HepG2 (cell line): Measurements from ENCODE around the gene PGPEP1. TPM values are rescaled to one million over a fixed set of nuclear protein-coding genes. Genes with fewer than 3 reads are reported as not detected.

Source experiments
- CEBPB ChIP-seq: IDR thresholded peaks from 2 replicates; pipeline ENCODE4 v1.6.1; 2011; ENCODE audit warnings: low read depth, low read length, improper control_type of control experiment, borderline replicate concordance
- CENPX ChIP-seq: sonication (generic); formaldehyde crosslinking; IDR thresholded peaks from 2 replicates; pipeline ENCODE4 v1.9.0; 2021; ENCODE audit warnings: mild to moderate bottlenecking, missing genetic modification reagents, moderate library complexity
- CERS6 ChIP-seq: sonication (generic); formaldehyde crosslinking; IDR thresholded peaks from 2 replicates; pipeline ENCODE4 v1.5.0; 2020; ENCODE audit warnings: missing genetic modification reagents
- HDAC2 ChIP-seq: sonication (generic); formaldehyde crosslinking; IDR thresholded peaks from 2 replicates; pipeline ENCODE4 v1.4.0; 2020; ENCODE audit warnings: missing genetic modification reagents
- KDM1A ChIP-seq: IDR thresholded peaks from 2 replicates; pipeline ENCODE4 v1.6.1; 2016; ENCODE audit warnings: missing compliant biosample characterization
- KDM5B ChIP-seq: sonication (generic); formaldehyde crosslinking; IDR thresholded peaks from 2 replicates; pipeline ENCODE4 v1.4.0; 2020; ENCODE audit warnings: missing genetic modification reagents, mild to moderate bottlenecking, borderline replicate concordance
- MAFK ChIP-seq, 2 experiments: IDR thresholded peaks in 1 of 2; conservative IDR thresholded peaks in 1 of 2; 2 replicates each; pipeline ENCODE4 v1.6.1; 2011; ENCODE audit warnings: improper control_type of control experiment in 2 of 2, low read length in 2 of 2
- MYNN ChIP-seq: sonication (generic); formaldehyde crosslinking; IDR thresholded peaks from 2 replicates; pipeline ENCODE4 v1.4.0; 2020; ENCODE audit warnings: mild to moderate bottlenecking, low read depth, missing genetic modification reagents
- NONO ChIP-seq, 2 experiments: fragments of 450-650 bp in 1 of 2; sonication (generic) in 1 of 2; formaldehyde crosslinking in 1 of 2; IDR thresholded peaks in 1 of 2; conservative IDR thresholded peaks in 1 of 2; 2 replicates each; pipeline versions ENCODE4 v1.6.1 to v1.8.0; 2017 to 2022; ENCODE audit warnings: mild to moderate bottlenecking in 1 of 2, missing genetic modification reagents in 1 of 2, moderate library complexity in 1 of 2
- NR0B2 ChIP-seq: sonication (generic); formaldehyde crosslinking; IDR thresholded peaks from 2 replicates; pipeline ENCODE4 v1.4.0; 2020; ENCODE audit warnings: mild to moderate bottlenecking, missing genetic modification reagents
- PCBP1 ChIP-seq: fragments of 200-400 bp; formaldehyde crosslinking; IDR thresholded peaks from 2 replicates; pipeline ENCODE4 v1.6.1; 2017; ENCODE audit warnings: mild to moderate bottlenecking, low read depth, low read length, borderline replicate concordance
- RFXANK ChIP-seq: IDR thresholded peaks from 2 replicates; pipeline ENCODE4 v1.6.1; 2016
- TAF15 ChIP-seq: fragments of 200-400 bp; formaldehyde crosslinking; IDR thresholded peaks from one replicate; pipeline ENCODE4 v1.6.1; 2018; ENCODE audit warnings: mild to moderate bottlenecking, low read depth, low read length; ENCODE audit not compliant: poor library complexity, severe bottlenecking
- TOPORS ChIP-seq: sonication (generic); formaldehyde crosslinking; IDR thresholded peaks from 2 replicates; pipeline ENCODE4 v1.8.0; 2023; ENCODE audit warnings: mild to moderate bottlenecking, missing genetic modification reagents
- ZBTB1 ChIP-seq: sonication (generic); formaldehyde crosslinking; IDR thresholded peaks from 2 replicates; pipeline ENCODE4 v1.4.0; 2020; ENCODE audit warnings: missing genetic modification reagents, borderline replicate concordance
- ZBTB42 ChIP-seq: sonication (generic); formaldehyde crosslinking; IDR thresholded peaks from 2 replicates; pipeline ENCODE4 v1.5.0; 2020; ENCODE audit warnings: mild to moderate bottlenecking, missing genetic modification reagents
- ZC3H4 ChIP-seq: sonication (generic); formaldehyde crosslinking; IDR thresholded peaks from 2 replicates; pipeline ENCODE4 v1.4.0; 2020; ENCODE audit warnings: missing genetic modification reagents, borderline replicate concordance
- ZFY ChIP-seq: sonication (generic); formaldehyde crosslinking; IDR thresholded peaks from 2 replicates; pipeline ENCODE4 v1.4.0; 2020; ENCODE audit warnings: missing genetic modification reagents
- ZMYM3 ChIP-seq: sonication (generic); formaldehyde crosslinking; IDR thresholded peaks from 2 replicates; pipeline ENCODE4 v1.5.1; 2020; ENCODE audit warnings: mild to moderate bottlenecking, missing genetic modification reagents
- ZNF350 ChIP-seq: sonication (generic); formaldehyde crosslinking; IDR thresholded peaks from 2 replicates; pipeline ENCODE4 v1.4.0; 2020; ENCODE audit warnings: mild to moderate bottlenecking, low read depth, missing genetic modification reagents, borderline replicate concordance
- ZNF484 ChIP-seq: sonication (generic); formaldehyde crosslinking; IDR thresholded peaks from 2 replicates; pipeline ENCODE4 v1.5.1; 2020; ENCODE audit warnings: mild to moderate bottlenecking, low read depth, missing genetic modification reagents, borderline replicate concordance
- ZNF567 ChIP-seq: sonication (generic); formaldehyde crosslinking; IDR thresholded peaks from 2 replicates; pipeline ENCODE4 v1.8.1; 2023; ENCODE audit warnings: mild to moderate bottlenecking, missing genetic modification reagents, borderline replicate concordance
- ZNF766 ChIP-seq: sonication (generic); formaldehyde crosslinking; IDR thresholded peaks from 2 replicates; pipeline ENCODE4 v1.5.0; 2020; ENCODE audit warnings: missing genetic modification reagents, borderline replicate concordance
- ZNF768 ChIP-seq: sonication (generic); formaldehyde crosslinking; IDR thresholded peaks from 2 replicates; pipeline ENCODE4 v1.4.0; 2020; ENCODE audit warnings: missing genetic modification reagents
- ZNF850 ChIP-seq: sonication (generic); formaldehyde crosslinking; conservative IDR thresholded peaks from 2 replicates; pipeline ENCODE4 v1.9.0; 2021; ENCODE audit warnings: mild to moderate bottlenecking, missing genetic modification reagents
- polyA plus RNA-seq, 8 experiments: library from polyadenylated mRNA; depleted of rRNA in 3 of 8; stranded (reverse) in 7 of 8; unstranded in 1 of 8; fragments of >200 nt; fragmentation: Illumina TruSeq in 4 of 8; extraction: Trizol in 4 of 8; gene quantifications; 2 replicates each; pipeline versions ENCODE4 v1.2.1 to v1.2.3, GENCODE V29; 2011 to 2016; ENCODE audit warnings: low read depth in 4 of 8, missing spikeins in 1 of 8, mixed read lengths in 1 of 8; ENCODE audit not compliant: insufficient read depth in 1 of 8
- total RNA-seq, 5 experiments: library from RNA; depleted of rRNA; stranded (reverse); fragments of >200 nt; fragmentation: Illumina TruSeq; extraction: Trizol; gene quantifications; 2 replicates each; pipeline ENCODE4 v1.2.3, GENCODE V29; 2016; ENCODE audit warnings: low read depth in 1 of 5
- TF ChIP-seq, protein P1 (sequence below): sonication (generic); formaldehyde crosslinking; IDR thresholded peaks from 2 replicates; pipeline ENCODE4 v1.9.0; 2021; ENCODE audit warnings: missing genetic modification reagents, borderline replicate concordance
- TF ChIP-seq, protein P2 (sequence below): IDR thresholded peaks from 2 replicates; pipeline ENCODE4 v1.6.1; 2018; ENCODE audit warnings: missing genetic modification reagents

The PGPEP1 gene
- total and polyA plus RNA-seq, 2 of the 13 experiments (the other 11 are each of a cell fraction or from before 2014, with no cell fraction given), result 53.1 to 56.6 TPM

DNA sequence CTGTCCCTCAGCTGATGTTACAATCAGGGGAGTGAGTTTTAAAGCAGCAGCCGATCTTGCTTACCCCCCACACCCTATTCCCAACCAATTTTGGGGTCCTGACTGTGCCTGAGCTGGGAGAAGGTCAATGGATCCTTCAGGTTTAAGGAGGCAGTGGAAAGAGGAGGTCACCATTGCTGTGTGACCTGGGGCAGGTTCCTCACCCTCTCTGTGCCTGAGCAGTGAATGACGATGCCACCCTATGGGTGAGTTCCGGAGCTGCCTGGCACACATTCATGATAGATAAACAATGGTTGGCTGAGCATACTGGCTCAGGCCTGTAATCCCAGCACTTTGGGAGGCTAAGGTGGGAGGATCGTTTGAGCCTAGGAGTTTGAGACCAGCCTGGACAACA lies 38.7 kb upstream of the PGPEP1 start (continued):
- TF ChIP-seq, protein P1, sequence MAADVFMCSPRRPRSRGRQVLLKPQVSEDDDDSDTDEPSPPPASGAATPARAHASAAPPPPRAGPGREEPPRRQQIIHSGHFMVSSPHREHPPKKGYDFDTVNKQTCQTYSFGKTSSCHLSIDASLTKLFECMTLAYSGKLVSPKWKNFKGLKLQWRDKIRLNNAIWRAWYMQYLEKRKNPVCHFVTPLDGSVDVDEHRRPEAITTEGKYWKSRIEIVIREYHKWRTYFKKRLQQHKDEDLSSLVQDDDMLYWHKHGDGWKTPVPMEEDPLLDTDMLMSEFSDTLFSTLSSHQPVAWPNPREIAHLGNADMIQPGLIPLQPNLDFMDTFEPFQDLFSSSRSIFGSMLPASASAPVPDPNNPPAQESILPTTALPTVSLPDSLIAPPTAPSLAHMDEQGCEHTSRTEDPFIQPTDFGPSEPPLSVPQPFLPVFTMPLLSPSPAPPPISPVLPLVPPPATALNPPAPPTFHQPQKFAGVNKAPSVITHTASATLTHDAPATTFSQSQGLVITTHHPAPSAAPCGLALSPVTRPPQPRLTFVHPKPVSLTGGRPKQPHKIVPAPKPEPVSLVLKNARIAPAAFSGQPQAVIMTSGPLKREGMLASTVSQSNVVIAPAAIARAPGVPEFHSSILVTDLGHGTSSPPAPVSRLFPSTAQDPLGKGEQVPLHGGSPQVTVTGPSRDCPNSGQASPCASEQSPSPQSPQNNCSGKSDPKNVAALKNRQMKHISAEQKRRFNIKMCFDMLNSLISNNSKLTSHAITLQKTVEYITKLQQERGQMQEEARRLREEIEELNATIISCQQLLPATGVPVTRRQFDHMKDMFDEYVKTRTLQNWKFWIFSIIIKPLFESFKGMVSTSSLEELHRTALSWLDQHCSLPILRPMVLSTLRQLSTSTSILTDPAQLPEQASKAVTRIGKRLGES (CRISPR knock-in tag), result no peak
- TF ChIP-seq ZMYM3 (CRISPR knock-in tag) (peak; percentile 83), KDM1A (CRISPR knock-in tag) (peak; percentile 69; the same call in 1 of the 2 replicates), ZNF850 (CRISPR knock-in tag) (no peak), MYNN (no peak), ZBTB1 (CRISPR knock-in tag) (no peak), CEBPB (no peak), MAFK (conservative IDR thresholded peaks at IDR 0.05 in 1 of 2, IDR thresholded peaks at IDR 0.05 in 1 of 2; ENCODE audit: low read length in 2 of 2) (no peak), CERS6 (CRISPR knock-in tag) (no peak), ZNF766 (no peak), ZNF768 (CRISPR knock-in tag) (peak; percentile 99), HDAC2 (0 out of 2 replicates have a peak, but pooled peaks have one; percentile 9), ZNF567 (CRISPR knock-in tag) (no peak), CENPX (CRISPR knock-in tag) (no peak), ZC3H4 (CRISPR knock-in tag) (no peak), TOPORS (CRISPR knock-in tag) (no peak), TAF15 (no peak), NONO (IDR thresholded peaks at IDR 0.05) (no peak), NONO (CRISPR knock-in tag; conservative IDR thresholded peaks at IDR 0.05) (no peak), PCBP1 (no peak), KDM5B (CRISPR knock-in tag) (0 out of 2 replicates have a peak, but pooled peaks have one; percentile 25), RFXANK (no peak), ZNF350 (CRISPR knock-in tag) (no peak), NR0B2 (CRISPR knock-in tag) (0 out of 2 replicates have a peak, but pooled peaks have one; percentile 19), ZBTB42 (no peak), ZNF484 (CRISPR knock-in tag) (no peak), ZFY (CRISPR knock-in tag) (no peak)
- TF ChIP-seq, protein P2, sequence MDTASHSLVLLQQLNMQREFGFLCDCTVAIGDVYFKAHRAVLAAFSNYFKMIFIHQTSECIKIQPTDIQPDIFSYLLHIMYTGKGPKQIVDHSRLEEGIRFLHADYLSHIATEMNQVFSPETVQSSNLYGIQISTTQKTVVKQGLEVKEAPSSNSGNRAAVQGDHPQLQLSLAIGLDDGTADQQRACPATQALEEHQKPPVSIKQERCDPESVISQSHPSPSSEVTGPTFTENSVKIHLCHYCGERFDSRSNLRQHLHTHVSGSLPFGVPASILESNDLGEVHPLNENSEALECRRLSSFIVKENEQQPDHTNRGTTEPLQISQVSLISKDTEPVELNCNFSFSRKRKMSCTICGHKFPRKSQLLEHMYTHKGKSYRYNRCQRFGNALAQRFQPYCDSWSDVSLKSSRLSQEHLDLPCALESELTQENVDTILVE, result no peak
